ENCODE data around the gene UBE2O.

The UBE2O gene

DNA sequence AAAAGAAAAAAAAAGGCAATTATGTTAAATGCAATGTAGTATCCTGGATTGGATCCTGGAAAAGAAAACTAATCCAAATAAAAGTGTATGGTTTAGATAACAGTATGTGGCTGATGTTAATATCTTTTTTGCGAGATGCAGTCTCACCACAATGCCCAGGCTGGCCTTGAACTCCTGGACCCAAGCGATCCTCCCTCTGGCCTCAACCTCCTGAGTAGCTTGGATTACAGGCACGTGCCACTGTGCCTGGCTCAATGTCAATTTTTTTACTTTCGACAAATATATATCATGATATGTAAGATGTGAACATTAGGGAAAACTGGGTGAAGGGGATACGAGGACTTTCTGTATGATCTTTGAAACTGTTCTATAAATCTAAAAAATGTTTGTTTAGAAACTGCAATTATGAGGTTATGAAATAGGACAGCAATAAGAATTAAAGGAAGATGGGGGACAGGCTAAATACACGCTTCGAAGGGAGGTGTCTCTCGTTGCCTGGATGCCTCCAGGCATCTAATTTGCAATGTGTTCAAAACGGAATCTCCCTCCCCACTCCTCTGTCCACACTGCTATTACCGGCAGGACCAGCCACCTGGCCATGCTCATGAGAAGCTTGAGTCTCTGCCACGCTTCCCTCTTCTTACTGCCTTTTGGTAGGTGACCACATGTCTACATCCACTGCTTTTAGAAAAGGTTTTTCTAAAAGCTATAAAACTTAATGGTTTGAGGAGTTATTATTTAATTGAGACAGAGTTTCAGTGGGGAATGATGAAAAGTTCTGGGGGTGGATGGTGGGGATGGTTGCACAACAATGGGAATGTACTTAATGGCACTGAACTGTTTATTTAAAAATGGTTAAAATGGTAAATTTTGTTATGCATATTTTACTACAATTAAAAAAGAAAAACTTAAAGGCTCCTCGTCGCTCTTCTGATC is 15.2 kb downstream of the UBE2O start:
- DNase-seq, result no peak

DNA sequence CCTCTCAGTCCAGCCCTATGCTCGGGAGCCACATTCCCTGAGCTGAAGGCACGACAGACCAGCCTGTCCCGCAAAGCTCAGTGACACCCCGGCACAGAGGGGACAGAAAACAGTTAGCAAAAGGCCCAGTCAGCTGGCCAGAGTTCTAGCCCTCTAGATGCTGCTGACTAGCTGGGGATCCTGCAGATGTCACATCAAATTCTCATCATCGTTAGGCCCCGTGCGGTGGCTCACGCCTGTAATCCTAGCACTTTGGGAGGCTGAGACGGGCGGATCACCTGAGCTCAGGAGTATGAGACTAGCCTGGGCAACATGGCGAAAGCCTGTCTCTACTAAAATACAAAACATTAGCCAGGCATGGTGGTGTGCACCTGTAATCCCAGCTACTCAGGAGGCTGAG is 17.2 kb downstream of the UBE2O start:
- DNase-seq, result no peak

DNA sequence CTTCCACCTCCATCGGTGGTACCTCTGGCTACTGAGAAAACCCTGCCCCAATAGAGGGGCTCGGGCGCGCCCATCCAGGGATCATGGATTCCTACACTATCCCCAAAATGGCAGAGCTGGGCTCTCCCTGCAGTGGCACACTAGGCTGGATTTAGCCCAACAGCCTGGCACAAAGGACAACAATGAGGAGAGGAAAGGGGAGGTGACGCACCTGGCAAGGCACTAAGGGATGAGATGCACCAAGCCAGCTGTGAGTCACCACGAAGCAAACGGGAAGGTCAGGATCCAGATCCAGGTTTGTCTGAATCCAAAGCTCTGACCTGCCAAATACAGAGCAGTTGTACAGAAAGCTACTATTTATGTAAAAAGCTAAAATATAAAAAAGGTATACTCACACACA is 18.1 kb downstream of the UBE2O start:
- DNase-seq, result no peak

GRCh38 chr17:76433693-76434092 is 19.3 kb downstream of the UBE2O start:
- DNase-seq, result no peak

DNA sequence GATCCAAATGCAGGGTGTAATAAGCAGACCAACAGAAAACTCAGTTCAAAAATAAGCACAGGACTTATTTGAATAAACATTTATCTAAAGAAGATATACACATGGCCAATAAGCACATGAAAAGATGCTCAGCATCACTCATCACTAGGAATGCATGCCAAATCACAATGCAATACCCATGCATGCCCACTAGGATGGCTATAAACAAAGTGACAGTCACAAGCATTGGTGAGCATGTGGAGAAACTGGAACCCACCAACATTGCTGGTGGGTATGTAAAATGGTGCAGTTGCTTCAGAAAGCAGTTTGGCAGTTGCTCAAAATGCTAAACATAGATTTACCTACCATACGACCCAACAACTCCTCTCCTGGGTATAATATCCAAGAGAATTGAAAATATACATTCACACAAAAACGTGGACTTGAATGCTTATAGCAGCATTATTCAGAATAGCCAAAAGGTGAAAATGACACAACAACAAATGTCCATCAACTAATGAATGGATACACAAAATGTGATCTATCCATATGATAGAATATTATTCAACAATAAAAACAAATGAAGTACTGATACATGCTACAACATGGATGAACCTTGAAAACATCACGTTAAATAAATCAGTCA is 20.1 kb downstream of the UBE2O start:
- no peak for DNase-seq

DNA sequence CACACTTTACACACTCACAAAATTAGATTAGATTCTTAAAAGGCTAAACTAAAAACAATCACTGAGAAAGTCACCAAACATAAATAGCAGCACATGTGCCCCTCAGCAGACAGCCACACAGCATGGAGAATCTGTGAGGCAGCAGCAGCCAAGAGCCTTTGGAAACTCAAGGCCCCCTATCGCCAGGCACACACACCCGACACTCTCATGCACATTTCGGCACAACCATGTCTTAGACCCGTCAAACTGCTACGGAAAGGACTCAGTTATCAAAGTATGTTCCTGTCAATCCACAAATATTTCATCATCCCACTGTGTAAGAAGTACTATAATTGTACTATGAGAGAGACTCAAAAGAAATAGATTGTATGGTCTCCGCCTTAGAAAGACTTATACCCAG is 20.9 kb downstream of the UBE2O start:
- no peak for DNase-seq

- no peak for DNase-seq
Observed at GRCh38 chr17:76431509-76431908, 21.4 kb downstream of the UBE2O start.

- no peak for DNase-seq
Observed at GRCh38 chr17:76428511-76428910, 24.4 kb downstream of the UBE2O start.

DNA sequence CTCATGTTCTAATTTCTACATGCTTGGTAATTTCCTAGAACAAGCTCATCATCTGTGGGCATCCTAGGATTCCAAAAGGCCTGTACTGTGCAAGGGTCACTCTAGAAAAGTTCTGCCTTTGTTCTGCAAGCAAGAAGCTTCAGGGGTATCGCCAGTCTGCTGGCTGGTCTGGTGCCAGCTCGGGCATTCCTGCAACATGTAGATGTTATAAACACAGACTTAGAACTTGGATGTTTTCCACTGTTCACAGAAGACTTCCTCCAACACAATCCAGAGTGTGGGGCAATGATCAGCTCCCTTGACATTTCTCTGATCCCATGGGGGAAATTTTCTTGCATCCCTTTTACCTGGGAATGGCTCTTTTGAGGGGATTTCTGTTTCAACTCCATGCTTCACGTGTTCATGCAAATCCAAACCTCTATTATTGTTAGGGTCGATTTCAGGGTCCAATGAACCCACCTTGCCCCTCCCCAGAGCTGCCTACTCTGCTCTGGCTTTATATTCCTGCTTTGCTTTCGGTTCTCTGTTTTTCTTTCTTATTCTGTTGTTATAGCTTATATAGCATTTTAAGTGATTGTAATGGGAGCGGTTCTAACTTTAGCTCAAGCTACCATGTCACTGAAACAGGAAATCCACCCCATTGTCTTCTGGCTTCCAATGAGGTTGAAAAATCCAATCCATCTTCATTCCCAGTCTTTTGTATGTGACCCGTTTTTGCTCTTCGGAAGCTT is 25.3 kb downstream of the UBE2O start:
- DNase-seq, result no peak

DNA sequence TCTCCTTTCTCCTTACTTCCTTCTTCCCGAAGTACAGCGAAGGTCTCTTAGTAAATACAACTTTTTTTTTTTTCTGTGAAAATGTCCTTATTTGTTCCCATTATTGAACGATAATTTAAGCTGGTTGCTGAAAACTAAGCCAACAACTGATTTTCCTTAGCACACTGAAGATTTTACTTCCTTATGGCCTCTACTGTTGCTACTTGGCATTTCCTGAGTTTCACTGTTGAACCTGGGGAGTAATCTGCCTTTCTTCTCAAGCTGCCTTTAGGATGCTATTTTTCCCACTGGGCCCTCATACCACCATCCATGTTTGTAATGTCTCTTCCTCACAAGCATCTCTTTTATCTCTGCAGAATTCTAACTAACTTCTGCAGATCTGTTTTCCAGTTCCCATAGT is 26.1 kb downstream of the UBE2O start:
- DNase-seq, result no peak

GRCh38 chr17:76422860-76423259 is 30.1 kb downstream of the UBE2O start:
- no peak for DNase-seq

DNA sequence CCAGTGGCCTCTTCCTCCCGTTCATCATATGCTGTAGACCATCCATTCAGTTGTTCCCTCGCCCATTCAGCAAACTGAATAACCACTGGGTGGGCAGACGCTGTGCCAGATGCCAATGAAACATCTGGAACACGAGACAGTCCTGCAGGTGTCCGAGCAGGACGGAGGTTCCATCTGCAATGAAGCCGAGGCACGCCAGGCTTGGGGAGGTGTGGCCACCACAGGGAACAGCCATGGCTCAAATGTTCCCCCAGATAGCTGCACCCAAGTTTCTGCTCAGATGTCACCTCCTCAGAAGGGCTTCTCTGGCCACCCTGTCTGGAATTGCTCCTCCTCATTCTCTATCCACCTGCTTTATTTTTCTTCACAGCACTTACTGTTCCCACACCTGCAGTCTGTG is 30.5 kb downstream of the UBE2O start:
- DNase-seq, result no peak

GRCh38 chr17:76421044-76421407 is 31.9 kb downstream of the UBE2O start:
- DNase-seq, result no peak

DNA sequence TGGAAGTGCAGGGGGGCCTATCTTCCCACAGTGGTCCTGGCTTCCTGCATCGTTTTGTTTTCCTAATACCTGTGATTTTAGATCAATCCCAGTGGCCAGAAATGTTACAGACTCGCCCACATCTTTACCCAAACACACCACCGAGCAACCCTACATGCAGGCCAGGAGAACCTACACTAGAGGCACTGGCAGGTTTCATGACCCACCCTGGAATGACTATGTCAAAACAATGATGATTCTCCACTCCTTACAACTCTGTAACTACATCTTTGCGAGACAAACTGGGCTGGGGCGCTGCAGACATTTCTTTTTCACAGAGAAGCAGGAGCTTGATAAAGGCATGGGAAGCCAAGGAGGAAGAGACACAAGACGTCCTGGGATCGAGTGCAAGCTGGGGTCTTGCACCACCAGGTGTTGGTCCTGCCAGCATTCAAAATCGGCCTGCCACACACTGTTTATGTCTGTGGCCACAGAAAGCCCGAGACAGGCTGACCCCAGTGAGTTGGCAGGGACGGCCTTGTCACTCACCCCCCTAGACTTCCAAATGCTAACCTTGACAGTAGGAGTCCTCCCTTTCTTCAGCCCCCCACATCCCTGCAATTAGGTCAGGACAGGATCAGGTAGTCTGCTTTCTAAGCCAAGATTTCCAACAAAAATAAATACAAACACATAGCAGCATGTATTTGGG is 32.5 kb downstream of the UBE2O start:
- DNase-seq, result no peak

DNA sequence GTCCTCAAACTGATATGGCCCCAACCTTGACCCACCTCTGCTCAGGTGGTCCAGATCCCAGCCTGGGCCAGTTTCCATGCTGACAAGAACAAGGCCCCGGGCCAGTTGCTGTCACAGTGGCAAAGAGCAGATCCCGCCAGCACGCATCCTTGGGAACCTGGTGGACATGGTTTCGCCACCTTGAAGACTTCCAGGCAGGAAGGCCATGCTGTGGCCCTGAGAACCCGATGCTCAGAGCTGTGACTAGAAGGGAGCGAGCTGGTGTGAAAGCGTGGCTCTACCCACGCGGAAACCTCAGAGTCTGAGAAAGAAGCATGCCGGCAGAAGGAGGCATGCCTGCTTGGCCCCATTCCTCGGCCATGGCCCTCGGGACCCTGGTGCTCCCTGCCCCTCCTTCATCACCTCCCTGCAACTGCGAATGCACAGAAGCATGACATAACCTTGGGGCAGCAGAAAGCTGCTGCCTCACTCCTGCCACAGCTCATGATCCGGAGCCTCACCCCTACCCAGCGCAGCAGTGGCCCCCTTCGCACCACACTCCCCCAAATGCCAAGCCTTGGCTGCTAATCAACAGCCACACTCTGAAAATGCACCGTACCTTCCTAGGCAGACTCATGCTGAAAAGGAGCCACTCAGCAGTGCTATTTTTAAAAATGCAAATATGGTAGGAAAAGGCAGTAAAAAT is 33.2 kb downstream of the UBE2O start:
- no peak for DNase-seq

- DNase-seq, result no peak
Observed at GRCh38 chr17:76417499-76418143, 35.3 kb downstream of the UBE2O start.

- no peak for DNase-seq
Observed at GRCh38 chr17:76416899-76417298, 36.1 kb downstream of the UBE2O start.

DNA sequence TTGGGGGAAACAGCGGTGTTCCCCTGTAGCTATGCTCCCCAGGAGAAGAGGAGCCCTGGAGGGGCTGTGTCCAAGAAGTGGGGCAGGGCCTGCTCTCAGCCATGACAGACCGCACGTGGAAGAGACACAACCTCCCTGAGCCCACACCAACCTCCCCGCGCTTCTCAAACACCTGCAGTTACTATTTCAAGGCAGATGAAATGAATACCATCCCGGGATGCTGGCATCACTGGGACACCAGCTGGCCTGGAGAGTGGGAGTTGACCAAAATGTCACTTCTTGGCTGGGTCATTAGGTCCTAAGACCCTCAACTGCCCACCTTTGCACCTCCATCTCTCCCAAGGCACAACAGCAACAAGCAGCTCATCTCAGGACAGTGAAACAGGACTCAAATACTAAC is 36.5 kb downstream of the UBE2O start:
- no peak for DNase-seq

- no peak for DNase-seq
Observed at GRCh38 chr17:76415786-76416185, 37.2 kb downstream of the UBE2O start.

DNA sequence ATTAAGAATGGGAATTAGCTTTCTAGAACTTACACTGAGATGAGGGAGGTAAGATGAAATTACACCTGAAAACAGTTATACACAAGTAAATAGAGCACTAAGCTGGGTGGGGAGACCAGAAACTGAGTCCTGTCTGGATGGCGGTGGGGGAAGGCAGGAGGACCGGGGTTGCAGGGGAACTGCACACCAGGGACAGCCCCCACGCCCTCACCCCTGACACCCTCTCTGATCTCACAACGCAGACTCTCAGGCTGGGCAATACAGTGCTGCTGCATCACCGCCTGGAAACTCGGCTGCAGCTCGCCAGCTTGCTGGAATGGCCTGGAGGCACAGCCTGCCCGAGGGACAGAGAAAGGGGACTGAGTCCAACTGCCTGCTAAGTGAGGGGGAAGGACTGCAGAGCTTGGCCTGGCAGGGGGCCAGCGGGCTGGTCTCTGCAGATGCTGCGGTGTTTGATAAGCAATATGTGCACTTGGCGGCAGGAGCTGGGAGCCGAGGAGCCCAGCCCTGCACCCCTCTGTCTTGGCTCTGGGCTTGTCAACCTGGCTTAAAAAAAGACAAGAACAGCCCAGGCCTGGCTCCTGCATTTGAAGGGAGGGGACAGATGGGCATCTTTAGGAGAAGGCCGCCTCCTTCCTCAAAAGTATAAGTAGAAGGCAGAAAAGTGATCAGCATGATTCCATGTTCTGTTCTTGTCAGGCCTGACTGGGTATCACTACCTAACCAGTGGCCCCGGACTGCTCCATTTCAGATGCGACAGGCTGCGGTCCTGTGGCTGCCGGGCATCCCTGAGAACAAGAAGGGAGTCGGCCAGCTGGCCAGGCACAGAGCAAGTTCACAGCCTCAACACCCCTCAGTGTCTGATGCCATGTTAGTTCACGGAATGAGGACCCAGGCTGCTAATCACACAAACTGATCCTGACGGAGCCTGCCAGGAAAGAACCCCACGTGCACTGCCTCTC is 38.3 kb downstream of the UBE2O start:
- DNase-seq, result no peak

- no peak for DNase-seq
Observed at GRCh38 chr17:76411247-76411646, 41.7 kb downstream of the UBE2O start.

Data from NCI-H1417 treated with DMSO at 0.1 percent for 48 hours (cell line).